DMS114 treated with DMSO at 0.1 percent for 48 hours (cell line): ENCODE data around the gene CHMP1A.
A peak's percentile ranks its signal among the peaks of the same experiment; 100 is the strongest.
"Not testable (repeated sequence)": the region's sequence is repeated elsewhere in the genome, so short reads cannot be mapped to it uniquely, and the experiment has no call there.

ENCODE experiments used
- DNase-seq: peaks from one replicate; lab custom pipeline; 2025; ENCODE audit not compliant: unreplicated experiment; lab: John Stamatoyannopoulos, UW

Gene CHMP1A

DNA sequence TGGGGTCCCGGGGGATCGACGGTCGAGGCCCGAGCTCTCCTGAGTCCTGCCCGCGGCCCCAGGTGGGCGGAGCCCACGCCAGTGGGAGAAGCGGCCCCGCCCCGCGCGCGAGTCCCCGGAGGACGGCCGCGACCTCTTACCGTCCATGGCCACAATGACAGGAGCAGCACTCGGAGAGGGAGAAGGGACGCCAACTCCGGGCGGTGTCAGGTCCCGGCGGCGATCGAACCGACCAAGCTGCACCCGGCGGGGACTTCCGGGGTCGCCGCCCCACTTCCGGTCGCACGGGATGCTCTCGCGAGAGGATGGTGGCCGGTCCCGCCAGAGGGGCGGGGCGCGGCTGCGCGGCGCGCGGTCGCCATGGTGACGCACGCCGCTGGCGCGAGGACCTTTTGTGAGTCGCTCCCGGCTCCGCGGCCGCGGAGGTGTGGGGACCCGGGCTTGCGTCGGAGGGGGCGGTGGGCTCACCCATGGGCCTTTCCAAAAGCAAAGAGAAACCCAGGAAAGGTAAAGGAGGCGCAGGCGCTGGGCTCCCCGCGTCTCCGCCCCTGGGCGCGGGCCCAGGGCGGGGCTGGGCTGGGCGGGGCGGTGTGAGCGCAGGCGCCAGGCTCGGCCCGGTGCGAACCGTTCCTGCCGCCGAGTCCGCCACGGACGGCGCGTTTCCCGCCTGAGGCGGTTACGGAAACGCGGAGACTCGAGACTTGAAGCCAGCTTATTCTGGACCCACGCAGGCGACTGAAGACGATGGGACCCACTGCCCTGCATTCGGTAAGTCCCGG lies at the start of gene CHMP1A, which contains the start of gene SPATA33:
TSS of gene CHMP1A (minus strand) at position 267 of the 779 bp plus-strand sequence. CDS start at position 147, 120 bp downstream.
TSS of gene SPATA33 (plus strand) at position 395 of the 779 bp plus-strand sequence. CDS start at position 471, 76 bp downstream.
- peak; percentile 55 for DNase-seq

DNA sequence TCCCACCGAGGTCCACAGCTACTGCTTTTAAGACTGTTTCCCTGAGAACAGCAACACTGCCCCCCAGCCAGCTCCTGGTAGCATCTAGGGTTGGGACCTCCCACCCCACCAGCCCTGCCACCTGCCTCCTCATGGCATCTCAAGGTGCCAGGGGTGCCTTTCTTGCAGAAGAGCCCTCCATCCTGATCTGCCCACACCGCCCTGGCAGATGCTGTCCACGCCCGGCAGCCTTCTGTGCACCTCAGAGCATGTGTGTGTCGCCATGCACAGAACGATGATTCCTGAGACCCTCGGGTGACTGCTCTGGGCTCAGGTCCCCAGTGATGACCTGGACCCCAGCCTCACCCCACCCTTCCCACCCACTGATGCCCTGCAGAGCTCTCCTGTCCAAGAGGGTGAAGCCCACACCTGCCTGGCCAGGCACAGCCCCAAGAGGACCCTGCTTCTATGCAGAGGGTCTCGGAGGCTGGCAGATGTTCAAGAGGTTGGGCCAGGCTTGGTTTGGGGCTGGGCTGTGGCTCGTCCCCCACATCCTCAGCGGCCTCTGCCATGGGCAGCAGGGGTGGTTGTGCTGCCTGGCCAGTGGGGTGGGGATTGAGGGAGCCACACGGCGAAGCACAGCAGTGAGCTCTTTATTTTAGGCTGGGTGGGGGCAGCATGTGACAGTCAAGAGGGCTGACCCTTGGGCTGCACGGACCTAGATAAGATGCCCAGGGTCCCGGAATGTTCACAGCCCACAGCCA lies 49.2 kb upstream of the CHMP1A start:
- no peak for DNase-seq

DNA sequence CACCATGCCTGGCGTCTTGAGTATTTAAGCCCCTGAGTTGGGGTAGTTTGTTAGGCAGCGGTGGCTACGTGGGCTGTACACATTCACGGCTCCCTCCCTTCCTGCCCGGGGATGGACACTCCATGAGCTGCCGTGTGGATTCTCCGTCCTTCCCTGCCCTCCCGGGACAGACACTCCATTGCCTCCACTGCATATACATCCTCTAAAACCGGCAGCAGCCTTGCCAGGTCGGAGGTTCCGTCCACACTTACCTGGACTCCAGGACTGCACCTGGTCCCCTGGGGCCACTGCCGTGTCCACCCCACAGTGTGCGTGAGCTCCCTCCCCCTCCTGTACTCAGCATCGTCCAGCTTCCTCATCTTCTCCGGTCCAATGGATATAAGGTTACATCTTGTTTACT lies 47.5 kb upstream of the CHMP1A start:
- DNase-seq: no peak

DNA sequence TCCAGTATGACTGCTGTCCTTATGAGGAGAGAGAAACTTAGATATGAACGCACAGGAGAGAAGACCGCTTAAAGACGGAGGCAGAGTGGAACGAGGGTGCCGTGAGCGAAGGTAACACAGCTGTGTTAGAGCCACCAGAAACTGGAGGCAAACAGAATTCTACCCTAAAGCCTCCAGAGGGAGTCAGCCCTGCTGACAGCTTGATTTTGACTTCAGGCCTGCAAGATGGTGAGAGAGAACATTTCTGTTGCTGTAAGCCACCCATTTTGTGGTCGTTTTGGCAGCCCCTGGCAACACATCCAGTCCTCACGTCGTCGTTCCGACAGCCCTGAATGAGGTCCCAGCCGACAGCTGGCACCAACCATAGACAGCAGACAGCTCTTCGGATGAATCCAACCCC lies 46.8 kb upstream of the CHMP1A start:
- DNase-seq: no peak

DNA sequence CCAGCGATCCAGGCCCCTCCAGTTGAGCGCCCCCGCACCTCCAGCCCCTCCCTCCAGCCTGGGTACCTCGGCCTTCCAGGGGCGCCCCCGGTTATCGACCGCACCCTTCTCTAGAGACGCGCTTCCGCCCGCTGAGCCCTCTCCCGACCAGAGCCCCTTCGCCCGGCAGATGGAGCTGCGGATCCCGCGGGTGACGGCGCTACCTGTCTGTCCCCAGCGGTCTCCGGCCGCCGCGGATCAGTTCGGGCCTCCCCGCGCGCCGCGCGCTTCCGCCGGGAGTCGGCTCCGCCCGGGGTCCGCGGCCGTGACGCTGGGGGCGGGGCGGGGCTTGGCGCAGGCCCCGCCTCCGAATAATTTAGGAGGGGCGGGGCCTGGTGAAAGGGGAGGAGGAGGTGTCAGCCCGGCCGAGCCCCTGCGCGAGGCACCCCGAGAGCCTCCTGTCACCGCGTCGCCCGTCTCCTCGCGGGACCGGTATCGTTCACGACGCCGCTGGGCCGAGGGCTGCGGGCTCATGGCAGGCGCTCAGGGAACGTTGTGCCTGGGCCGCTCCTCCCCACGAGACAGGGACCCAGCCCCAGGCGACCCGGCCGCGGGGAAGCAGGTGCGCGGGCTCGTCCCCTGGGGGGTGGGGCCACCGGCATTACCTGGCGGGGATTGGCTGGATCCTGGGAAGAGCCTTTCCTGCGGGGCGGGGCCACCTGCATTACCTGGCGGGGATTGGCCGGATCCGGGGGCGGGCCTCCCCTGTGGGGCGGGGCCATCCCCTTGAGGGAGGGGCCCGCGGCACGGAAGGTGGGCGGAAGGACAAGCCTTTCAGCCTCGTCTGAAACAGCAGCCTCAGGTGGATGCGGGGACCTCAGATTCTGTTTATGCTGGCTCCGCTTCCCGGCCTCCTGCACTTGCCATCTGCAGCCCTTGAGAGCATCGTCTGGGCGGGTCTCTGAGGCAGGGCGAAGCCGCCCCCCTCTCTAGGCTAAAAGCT lies 44.2 kb upstream of the CHMP1A start, which contains the start of gene SPATA2L:
TSS of gene SPATA2L (minus strand) at position 281 of the 982 bp plus-strand sequence. CDS start 473 bp downstream, outside the sequence.
- DNase-seq: peak; percentile 85

DNA sequence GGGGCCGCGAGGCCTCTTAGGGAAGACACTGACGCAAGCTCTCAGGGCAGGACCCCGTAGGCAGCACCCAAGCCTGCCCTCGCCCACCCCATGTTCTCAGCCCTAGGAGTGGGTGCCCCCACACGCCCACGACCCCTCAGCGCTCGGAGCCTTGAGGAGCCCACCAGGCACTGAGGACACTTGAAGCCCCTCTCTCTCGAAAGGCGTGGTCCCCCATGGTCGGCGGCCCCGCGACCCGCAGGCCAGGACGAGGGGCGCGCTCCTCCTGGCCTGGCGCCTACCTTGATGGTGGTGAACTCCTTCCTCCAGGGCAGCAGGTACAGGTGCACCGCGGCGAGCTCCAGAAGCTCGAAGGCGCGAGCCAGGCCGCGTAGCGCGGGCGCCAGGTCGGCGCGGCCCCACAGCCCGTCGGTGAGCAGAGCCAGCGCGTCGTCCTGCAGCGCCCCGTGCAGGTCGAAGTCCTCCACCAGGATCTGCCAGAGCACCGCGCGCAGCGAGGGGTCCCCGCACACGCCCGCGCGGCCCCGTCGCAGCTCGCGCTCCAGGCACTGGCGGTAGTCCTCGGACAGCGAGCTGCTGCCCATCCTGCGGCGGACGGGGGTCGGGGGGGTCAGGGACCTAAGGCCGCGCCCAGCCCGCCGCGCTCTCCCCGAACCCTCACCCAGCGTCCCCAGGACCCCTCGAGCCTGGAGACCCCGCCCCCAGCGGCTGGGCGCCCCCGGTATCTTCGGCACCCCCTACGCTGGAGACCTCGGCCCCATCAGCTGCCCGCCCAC lies 43.3 kb upstream of the CHMP1A start:
- no peak for DNase-seq

DNA sequence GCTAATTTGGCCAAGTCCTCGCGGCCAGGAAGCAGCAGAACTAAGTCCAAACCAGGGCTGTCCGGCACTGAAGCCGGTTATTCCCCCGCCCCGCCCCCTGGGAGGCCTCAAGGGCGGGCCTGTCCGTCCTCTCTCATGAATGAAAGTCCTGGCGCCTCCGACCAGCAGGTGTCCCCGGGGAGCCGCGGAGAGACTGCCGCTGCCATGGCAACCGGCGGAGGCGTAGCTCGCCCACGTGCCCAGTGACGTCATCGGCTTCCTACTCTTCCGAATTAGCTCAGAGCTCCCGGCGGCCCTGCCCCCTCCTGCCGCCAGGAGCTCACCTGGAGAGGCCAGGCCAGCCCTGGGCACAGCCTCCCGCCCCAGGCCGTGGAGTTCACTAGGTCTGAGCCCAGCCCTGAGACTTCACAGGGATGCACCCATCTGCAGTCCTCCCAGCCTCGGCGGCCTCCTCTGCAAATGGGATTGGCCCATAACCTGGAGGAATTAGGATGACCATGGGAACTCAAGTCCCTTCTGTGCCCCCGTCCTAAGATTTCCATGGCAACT lies 42.7 kb upstream of the CHMP1A start:
- DNase-seq: peak; percentile 96

DNA sequence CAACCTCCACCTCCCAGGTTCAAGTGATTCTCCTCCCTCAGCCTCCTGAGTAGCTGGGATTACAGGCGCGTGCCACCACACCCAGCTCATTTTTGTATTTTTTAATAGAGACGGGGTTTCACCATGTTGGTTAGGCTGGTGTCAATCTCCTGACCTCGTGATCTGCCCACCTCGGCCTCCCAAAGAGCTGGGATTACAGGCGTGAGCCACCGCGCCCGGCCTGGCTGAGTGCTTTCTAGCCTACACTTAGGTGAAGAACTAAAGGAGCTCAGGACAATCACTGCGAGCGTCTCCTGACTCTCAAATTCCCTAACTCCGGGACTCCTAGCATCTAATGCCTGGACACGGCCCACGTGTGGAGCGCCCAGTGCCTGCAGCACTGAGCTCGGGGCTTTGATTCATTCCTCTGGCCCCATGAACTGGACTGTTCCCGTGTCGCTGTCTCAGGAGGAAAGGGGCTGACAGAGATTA lies 42.2 kb upstream of the CHMP1A start:
- DNase-seq: not testable (repeated sequence)

DNA sequence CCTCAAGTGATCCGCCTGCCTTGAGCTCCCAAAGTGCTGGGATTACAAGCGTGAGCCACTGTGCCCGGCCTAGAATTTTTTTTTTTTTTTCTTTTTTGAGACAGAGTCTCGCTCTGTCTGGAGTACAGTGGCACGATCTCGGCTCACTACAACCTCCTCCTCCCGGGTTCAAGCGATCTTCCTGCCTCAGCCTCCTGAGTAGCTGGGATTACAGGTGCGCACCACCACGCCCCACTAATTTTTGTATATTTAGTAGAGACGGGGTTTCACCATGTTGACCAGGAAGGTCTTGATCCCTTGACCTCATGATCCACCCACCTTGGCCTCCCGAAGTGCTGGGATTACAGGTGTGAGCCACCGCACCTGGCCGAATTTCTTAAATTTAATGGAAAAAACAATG lies 41.2 kb upstream of the CHMP1A start:
- not testable (repeated sequence) for DNase-seq

DNA sequence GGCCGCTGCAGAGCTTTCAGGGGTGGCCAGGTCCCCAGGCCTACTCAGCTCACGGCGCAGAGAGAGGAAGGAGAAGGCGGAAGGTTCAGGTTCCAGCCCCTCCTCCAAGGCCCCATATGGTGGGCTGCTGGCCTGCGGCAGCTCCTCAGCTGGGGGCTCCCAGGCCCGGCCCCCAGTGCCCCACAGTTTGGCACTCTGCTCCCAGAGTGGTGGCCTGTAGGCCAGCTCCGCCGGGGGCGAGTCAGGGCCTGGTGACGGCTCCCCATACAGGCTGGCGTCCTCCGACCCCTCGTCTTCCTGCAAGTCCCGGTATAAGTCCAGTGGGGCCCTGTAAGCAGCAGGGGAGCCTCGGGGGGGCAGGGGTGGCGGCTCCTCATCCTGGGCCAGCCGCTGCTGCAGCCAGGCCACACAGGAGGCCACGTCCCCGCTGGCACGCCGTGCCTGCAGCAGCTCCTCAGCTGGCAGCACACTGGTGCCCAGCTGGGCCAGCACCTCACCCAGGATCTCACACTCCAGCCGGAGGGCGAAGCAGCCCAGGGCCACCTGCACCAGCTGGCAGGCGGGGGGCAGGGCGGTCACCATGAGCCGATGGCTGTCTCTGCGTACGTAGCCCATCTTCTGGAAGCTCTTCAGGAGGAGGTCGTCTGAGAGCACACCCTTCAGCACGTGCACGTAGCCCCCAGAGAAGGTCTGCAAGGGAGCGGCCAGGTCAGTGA lies 40.3 kb upstream of the CHMP1A start:
- DNase-seq: no peak

DNA sequence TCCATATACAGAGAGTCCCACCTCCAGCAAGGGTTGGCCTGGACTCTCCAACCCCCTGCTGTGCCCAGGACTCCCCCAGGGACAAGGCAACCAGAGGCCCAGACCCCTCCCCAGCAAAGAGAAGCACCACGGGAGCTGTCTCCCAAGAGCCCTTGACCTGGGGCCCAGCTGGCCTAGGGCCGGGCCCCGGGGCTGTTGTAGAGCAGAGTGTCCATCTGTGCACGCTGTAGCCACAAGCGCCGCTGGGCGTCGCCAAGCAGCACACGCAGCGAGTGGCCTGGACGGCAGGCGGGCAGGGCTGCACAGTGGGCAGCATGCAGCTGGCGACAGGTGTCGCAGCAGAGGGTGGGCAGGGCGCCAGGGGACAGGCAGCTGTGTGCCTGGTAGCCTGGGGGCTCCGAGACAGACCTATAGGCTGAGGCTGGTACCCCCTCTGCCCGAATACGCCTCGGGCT lies 39.7 kb upstream of the CHMP1A start:
- DNase-seq: no peak

DNA sequence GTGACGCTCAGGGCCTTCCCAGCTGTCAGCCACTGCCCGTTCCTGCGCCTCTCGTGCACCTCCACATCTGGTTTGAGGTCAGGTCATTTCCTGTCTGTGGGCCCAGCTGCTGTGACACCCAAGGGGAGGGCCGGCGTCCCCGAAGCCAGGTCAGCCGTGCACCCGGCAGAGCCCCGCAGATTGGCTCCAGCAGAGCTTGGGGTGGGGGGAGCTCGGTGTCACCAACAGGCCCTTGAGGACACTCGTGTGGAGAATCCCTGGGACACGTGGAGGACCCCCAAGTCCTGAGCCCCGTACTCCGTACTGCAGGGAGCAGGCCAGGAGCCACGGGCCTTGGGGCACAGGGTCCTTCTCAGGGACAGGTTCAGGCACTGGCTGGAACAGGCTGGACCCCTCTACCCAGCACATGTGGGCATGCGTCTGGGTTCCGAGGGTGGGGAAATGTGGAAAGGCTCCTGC lies 39.2 kb upstream of the CHMP1A start:
- no peak for DNase-seq

DNA sequence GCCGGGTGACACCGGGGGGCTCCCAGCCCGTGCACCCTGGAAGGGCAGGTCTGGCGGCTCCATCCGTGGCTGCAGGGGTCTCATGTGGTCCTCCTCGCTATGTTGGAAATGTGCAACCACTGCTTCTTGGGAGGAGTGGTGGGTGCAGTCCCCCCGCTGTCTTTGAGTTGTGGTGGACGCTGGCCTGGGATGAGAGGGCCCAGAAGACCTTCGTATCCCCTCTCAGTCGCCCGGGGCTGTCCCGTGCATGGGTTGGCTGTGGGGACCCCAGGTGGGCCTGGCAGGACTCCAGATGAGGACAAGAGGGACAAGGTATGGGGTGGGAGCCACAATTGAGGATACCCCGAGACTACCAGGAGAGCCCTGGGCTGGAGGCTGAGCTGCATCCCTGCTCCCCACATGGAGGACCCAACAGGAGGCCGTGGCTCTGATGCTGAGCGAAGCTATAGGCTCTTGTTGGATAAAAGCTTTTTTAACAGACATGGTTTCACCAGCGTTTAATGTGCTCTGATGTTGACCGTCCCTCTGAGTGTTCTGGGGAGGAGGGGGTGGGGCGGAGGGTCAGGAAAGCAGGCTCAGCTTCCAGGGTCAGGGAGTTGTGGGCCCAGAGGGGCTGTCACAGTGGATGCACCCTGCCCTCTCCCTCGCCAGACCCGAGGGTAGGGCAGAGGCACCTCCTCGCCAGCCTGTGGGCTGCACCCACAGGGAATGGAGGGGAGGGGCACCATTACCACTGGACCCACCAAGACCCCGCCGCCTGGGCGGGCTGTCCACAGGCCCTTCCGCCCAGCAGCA lies 38.6 kb upstream of the CHMP1A start:
- no peak for DNase-seq

DNA sequence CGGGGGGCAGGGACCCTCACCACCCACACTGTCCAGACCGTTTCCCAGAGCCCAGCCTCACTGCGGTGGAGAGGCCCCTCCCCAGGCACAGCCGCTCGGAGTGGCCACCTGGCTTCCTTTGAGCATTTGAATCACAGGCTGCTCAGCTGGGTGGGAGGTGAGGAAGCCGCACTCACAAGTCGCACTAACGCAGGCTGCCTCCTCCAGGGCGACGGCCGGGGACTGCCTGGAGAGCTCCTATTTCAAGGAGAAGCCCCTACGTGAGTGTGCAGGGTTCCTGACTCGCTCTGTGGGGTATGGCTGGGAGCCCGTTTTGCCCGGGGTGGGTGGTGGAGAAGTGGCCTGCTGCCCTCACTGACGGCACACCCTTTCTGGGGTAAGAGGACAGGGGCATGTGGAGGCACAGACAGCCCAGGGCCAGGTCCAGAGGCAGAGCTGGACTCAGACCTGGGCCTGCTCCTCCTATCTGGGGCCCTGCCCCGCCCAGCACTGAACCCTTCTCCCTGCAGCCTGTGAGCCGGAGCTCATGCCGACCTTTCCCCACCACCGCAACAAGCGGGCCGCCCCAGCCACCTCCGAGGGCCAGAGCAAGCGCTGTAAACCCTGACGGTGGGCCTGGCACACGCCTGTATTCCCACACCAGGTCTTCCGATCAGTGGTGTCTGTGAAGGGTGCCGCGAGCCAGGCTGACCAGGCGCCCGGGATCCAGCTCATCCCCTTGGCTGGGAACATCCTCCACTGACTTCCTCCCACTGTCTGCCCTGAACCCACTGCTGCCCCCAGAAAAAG lies 37.8 kb upstream of the CHMP1A start:
- DNase-seq: no peak

DNA sequence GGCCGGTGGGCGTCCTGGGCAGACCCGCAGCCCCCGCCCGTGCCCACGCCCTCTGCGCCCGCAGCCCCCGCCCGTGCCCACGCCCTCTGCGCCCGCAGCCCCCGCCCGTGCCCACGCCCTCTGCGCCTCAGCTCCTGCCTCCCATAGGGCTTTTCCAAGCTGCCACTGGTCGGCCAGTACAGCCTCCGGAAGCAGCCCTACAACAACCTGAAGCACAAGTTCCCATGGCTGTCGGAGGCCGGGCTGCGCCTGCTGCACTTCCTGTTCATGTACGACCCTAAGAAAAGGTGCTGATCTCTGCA lies 37.2 kb upstream of the CHMP1A start:
- DNase-seq: not testable (repeated sequence)

DNA sequence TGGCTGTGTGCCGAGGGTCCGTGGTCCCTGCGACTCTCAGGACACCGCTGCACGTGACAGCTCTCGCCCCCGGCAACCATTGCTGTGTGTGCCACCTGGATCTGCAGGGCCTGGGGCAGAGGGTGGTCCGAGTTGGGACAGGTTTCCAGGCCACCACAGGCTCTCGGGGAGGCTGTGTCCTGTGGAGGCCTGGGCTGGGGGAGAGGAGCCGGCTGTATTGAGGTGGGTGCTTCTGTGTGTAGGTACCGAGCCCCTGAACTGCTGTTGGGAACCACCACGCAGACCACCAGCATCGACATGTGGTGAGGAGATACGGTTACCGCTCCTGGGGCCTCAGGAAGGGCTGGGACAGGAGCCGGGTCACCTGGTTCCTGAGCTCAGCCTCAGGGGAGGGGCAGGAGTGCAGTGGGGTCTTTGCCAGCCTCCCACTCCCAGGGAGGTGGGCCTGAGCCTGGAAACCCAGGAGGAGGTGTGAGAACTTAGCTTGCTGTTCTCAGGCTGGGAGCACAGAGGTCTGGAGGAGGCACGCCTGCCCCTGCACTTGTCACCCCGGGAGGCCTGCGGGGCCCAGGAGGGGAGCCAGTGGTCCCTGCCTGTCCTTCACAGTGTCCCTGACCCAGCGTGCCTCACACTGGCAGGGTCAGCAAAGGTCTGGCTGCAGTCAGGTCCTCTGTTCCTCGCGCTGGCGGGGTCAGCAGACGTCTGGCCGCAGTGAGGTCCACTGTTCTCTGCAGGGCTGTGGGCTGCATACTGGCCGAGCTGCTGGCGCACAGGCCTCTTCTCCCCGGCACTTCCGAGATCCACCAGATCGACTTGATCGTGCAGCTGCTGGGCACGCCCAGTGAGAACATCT lies 36.6 kb upstream of the CHMP1A start:
- no peak for DNase-seq
